AG10803 (cell line): ENCODE data around the gene ITM2A.

Experiments
- DNase-seq: peaks from one replicate; pipeline ENCODE4 v3.0.0; 2010; ENCODE audit warnings: low read depth
- H3K4me3 ChIP-seq: 2 replicates; pipeline ENCODE4 v1.5.1; 2011; ENCODE audit warnings: mild to moderate bottlenecking, low read length, control low read depth
- TF ChIP-seq, protein P1 (sequence below): conservative IDR thresholded peaks from 2 replicates; pipeline ENCODE4 v1.5.1; 2011; ENCODE audit warnings: mild to moderate bottlenecking, low read length, control low read depth, inconsistent platforms

The ITM2A gene

DNA sequence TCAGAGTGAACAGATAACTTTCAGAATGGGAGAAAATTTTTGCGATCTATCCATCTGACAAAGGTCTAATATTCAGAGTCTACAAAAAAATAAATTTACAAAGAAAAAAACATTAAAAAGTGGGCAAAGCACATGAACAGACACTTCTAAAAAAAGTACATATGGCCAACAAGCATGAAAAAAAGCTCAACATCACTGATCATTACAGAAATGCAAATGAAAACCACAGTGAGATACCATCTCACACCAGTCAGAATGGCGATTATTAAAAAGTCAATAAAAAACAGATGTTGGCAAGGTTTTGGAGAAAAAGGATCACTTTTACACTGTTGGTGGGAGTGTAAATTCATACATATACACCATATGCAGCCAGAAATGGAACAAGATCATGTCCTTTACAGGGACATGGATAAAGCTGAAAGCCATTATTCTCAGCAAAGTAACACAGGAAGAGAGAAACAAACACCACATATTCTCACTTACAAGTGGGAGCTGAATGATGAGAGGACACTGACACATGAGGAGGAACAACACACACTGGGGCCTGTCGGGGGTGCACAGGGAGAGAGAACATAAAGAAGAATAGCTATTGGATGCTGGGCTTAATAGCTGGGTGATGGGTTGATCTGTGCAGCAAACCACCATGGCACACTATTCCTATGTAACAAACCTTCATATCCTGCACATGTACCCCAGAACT is 41.6 kb upstream of the ITM2A start:
- TF ChIP-seq, protein P1, sequence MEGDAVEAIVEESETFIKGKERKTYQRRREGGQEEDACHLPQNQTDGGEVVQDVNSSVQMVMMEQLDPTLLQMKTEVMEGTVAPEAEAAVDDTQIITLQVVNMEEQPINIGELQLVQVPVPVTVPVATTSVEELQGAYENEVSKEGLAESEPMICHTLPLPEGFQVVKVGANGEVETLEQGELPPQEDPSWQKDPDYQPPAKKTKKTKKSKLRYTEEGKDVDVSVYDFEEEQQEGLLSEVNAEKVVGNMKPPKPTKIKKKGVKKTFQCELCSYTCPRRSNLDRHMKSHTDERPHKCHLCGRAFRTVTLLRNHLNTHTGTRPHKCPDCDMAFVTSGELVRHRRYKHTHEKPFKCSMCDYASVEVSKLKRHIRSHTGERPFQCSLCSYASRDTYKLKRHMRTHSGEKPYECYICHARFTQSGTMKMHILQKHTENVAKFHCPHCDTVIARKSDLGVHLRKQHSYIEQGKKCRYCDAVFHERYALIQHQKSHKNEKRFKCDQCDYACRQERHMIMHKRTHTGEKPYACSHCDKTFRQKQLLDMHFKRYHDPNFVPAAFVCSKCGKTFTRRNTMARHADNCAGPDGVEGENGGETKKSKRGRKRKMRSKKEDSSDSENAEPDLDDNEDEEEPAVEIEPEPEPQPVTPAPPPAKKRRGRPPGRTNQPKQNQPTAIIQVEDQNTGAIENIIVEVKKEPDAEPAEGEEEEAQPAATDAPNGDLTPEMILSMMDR: no peak
- no peak for DNase-seq
- H3K4me3 ChIP-seq: no peak overlapping the region

DNA sequence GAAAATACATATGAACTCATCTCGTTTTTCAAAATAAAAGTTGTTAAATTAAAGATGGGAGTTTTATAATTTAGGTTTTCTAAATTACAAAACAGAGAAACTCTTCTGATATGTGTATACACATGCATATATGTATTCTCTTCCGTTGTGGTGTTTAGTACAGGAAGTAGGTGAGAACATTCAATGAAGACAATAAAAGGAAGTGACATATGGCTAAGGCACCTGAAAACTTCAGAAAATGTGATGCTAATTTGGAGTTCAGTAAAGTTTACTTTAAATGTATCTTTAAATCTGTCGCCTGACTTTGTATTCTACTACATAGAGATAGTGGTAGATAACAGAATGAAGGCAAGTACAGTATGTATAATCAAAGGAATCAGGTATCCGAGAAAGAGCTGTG is 33.5 kb upstream of the ITM2A start:
- DNase-seq: no peak
- TF ChIP-seq, protein P1: no peak
- H3K4me3 ChIP-seq: no peak overlapping the region

DNA sequence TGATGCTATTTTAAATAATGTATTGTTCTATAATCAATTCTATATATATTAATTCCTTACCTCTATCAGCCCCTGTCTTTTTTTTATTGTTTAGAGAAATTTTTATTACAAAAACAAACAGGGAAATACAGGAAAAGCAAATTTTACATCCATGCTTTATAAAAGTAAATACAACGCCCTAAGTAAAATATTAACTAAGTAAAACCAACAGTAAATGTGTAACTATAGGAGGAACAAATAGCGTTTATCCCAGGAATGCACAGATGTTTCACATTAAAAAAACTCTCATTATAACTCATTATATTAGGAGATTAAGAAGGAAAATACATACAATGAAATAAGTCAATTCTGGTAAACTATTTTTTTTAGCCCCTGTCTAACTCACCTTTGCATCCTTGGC is 8.2 kb upstream of the ITM2A start:
- H3K4me3 ChIP-seq: no peak overlapping the region
- no peak for DNase-seq
- TF ChIP-seq, protein P1: no peak

DNA sequence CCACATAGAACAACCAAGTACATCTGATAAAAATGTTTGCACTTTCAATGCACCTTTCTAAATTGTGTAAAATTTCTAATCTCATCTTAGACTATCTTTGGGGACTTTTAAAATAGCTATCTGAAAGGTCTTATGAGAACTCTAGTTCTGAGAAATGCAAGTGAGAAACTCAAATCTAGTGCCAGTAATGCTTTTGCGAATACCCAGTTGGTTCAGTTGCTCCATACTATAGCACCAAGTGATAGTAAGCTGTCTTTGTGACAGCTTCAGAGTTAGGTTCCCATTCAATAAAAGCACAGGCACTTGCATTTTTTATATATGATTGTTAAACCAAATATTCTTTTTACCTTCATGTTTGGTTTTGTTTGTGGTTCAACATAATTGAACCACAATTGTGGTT is 4.5 kb upstream of the ITM2A start:
- no peak overlapping the region for H3K4me3 ChIP-seq
- TF ChIP-seq, protein P1: no peak
- no peak for DNase-seq

DNA sequence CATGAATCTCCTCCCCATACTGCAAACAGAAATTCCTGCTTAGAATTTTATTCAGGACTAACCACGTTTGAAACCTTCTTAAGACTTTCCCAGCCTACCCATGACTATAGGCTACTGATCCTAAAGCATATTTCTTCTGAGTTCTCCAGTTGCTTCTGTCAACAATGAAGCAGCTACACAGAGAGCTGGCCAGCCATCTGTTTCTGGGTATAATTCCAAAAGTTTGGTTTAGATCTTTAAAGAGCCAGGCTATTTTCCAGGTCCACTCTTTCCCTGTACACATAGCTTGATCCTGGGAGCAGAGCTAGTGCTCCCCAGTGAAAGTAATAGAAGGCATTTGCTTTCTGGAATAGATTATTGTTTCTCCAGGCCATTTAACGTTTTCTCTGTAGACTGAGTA is 4.0 kb upstream of the ITM2A start:
- TF ChIP-seq, protein P1: no peak
- H3K4me3 ChIP-seq: no peak overlapping the region

DNA sequence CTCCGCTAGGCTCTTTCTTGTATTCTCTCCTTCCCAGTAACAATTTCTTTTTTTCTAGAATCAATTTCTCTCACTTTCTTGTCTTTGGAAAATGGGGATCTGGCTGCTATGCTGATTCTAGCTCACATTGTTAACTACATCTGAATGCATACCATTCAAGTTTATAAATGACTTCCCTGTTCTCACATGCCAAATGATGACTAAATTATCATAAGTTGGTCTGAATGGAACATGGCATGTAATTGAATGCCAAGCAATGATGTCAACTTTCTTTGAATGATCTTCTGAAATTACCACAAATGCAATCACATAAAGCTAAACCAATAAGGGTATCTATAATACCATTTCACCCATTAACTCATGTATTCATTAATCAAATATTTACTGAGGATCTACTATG is 2.7 kb upstream of the ITM2A start:
- TF ChIP-seq, protein P1: no peak
- DNase-seq: no peak
- H3K4me3 ChIP-seq: no peak overlapping the region

More for the DNA sequence above, 4.0 kb upstream of the ITM2A start:
- no peak for DNase-seq

DNA sequence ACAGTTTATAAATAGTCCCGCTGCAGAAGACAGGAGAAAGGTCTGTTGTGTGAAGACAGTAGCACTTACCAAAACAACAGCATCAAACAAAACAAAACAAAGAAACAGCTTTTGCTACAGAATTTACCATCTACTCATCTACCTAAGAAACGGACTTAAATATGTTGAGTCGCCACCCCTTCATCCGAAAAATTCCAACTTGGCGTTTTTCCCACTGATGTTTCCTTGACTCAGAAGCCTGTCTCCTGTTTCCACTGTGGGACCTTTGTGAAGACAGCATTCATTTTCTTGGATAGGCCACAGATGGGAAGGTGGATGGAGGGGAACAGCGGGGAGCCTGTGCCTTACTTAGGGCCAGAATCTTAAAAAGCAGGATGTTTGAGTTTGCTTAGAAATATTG is 1.3 kb upstream of the ITM2A start:
- DNase-seq: no peak
- H3K4me3 ChIP-seq: no peak overlapping the region
- TF ChIP-seq, protein P1: no peak
